ENCODE data around the gene AMBRA1. TPM values are rescaled to one million over a fixed set of nuclear protein-coding genes. Genes with fewer than 3 reads are reported as not detected.

Gene AMBRA1
- total and polyA plus RNA-seq, 2 experiments from 2014 or later = 10.5 to 52.7 TPM

DNA sequence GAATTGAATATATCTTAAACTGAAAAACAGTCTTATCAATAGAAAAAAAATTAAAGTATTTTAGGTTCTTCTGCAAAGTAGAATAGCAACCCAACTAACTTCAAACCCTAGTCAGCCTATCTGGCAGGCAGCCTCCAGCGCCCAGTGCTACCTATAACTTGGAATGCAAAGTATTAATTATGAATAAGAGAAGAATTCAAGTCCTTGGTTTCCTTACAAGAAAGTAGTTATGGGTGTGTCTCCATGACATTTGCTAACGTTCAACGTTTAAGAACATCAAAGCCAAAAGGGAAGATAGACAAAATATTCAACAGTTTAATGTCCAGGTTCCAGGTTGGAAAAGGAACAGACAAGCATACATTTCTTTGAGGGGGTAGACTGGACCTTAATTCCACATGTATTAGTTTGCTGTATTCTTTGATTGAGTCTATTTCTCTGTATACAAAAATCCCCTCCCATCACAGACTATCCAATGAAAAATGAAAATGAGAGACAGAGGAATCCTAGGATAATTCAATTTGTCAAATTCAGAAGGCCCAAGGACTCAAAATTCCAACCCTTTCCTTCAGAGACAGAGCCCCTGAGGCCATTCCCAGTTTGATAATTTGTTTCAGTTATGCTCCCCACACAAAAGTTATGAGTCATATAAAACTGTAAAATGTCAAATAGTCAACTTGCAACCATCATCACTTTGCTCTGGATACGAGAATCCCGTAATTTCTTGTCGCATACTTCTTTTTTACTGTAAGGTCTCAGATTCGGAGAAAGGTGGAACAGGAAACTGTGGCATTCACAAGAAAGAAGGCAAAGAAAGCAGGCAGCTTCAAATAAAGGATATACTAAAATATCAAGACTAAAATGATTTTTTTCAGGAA lies 118.5 kb downstream of the AMBRA1 start:
- Histone ChIP-seq H3K36me3 (no peaks in the 10 kb centered on the region), H3K4me3 (no peak overlapping the region), H3K27me3 (no peaks in the 10 kb centered on the region), H3K27ac (no peak overlapping the region), H3K4me1 (ENCODE audit: low read depth) (peaks cover 12% of the 10 kb centered on the region), H3K9me3 (ENCODE audit: low read depth) (no peaks in the 10 kb centered on the region)
- no peak for DNase-seq (ENCODE audit: low read depth in 1 of 2, low spot score in 1 of 2)
- TF ChIP-seq, protein P1, sequence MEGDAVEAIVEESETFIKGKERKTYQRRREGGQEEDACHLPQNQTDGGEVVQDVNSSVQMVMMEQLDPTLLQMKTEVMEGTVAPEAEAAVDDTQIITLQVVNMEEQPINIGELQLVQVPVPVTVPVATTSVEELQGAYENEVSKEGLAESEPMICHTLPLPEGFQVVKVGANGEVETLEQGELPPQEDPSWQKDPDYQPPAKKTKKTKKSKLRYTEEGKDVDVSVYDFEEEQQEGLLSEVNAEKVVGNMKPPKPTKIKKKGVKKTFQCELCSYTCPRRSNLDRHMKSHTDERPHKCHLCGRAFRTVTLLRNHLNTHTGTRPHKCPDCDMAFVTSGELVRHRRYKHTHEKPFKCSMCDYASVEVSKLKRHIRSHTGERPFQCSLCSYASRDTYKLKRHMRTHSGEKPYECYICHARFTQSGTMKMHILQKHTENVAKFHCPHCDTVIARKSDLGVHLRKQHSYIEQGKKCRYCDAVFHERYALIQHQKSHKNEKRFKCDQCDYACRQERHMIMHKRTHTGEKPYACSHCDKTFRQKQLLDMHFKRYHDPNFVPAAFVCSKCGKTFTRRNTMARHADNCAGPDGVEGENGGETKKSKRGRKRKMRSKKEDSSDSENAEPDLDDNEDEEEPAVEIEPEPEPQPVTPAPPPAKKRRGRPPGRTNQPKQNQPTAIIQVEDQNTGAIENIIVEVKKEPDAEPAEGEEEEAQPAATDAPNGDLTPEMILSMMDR (IDR thresholded peaks at IDR 0.05; ENCODE audit: low read depth, low read length) = no peak

DNA sequence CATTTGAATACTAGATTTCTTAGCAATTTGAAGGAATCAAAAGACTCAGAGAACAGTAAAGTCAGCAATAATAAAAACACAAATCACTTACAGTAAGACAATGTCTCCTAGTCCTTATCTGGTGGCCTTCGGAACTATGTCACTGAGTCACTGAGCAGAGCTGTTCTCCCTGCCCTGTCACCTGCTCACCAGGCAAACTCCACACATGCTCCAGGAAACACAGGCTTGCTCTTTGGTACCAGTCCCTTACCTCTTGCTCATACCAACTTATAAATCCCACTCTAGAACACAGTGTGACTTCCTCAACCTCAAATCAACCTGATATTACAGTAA lies 121.2 kb downstream of the AMBRA1 start:
- peak in 1 of 2 donors; percentile 21 for DNase-seq (ENCODE audit: low read depth in 1 of 2, low spot score in 1 of 2)
- Histone ChIP-seq H3K27me3 (no peaks in the 10 kb centered on the region), H3K9me3 (ENCODE audit: low read depth) (no peaks in the 10 kb centered on the region), H3K36me3 (no peaks in the 10 kb centered on the region), H3K4me3 (no peak overlapping the region), H3K4me1 (ENCODE audit: low read depth) (peaks cover 12% of the 10 kb centered on the region), H3K27ac (peak overlapping the region; percentile 31)
- TF ChIP-seq, protein P1 (IDR thresholded peaks at IDR 0.05; ENCODE audit: low read depth, low read length) = no peak

DNA sequence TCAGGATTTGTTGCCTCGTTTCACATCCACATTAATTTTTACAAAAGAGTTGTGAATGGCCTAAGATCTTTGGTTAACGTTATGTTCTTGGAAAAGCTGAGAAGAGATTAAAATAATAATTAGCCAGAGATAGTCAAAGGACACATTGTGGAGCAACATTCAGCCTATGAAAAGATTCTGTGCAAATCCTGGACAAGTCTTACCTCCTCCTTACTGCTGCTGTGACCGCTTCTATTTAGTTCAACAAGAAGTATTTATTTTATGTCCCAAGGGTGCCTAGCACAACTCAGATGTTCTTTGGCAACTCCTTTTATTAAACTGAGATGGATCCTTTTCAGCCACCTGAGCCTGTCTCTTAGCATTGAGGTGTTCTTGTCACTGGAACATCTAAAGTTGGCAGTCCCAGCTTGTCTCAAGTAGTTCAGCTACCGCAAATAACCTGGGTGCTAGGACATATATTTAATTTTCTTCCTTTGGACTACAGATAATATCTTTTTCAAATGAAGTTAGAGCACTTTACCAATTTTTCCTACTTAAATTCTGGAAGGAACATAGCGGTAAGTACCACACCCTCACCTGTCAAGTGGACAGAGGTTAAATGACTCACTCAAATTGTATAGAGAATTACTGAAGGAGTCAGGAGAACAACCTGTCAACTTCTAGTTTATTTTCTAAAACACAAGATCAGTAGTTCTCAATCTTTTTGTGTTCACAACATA lies 121.7 kb downstream of the AMBRA1 start:
- Histone ChIP-seq H3K27me3 (no peaks in the 10 kb centered on the region), H3K4me1 (ENCODE audit: low read depth) (peaks cover 12% of the 10 kb centered on the region), H3K4me3 (no peak overlapping the region), H3K36me3 (no peaks in the 10 kb centered on the region), H3K27ac (peak overlapping the region; percentile 31), H3K9me3 (ENCODE audit: low read depth) (no peaks in the 10 kb centered on the region)
- DNase-seq (ENCODE audit: low read depth in 1 of 2, low spot score in 1 of 2) = no peak
- TF ChIP-seq, protein P1 (IDR thresholded peaks at IDR 0.05; ENCODE audit: low read depth, low read length) = no peak

DNA sequence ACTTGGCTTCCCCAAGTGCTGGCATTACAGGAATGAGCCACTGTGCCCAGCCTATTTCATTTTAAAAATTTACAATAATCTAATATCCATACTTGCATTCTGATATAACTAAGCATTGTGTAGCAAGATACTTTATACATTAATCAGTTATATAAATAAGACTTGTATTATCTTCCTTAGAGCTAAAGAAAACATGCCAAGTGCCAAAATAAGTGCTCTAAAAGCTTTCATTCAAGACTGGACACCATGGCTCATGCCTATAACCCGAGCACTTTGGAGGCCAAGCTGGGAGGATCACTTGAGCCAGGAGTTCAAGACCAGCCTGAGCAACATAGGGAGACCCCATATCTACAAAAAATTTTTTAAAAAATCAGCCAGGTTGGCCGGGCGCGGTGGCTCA lies 123.9 kb downstream of the AMBRA1 start:
- no peak overlapping the region for H3K27ac ChIP-seq
- H3K4me1 ChIP-seq (ENCODE audit: low read depth) = peaks cover 12% of the 10 kb centered on the region
- no peaks in the 10 kb centered on the region for H3K9me3 ChIP-seq (ENCODE audit: low read depth)
- no peaks in the 10 kb centered on the region for H3K27me3 ChIP-seq
- H3K36me3 ChIP-seq = no peaks in the 10 kb centered on the region
- DNase-seq (ENCODE audit: low read depth in 1 of 2, low spot score in 1 of 2) = no peak
- no peak overlapping the region for H3K4me3 ChIP-seq
- TF ChIP-seq, protein P1 (IDR thresholded peaks at IDR 0.05; ENCODE audit: low read depth, low read length) = no peak

DNA sequence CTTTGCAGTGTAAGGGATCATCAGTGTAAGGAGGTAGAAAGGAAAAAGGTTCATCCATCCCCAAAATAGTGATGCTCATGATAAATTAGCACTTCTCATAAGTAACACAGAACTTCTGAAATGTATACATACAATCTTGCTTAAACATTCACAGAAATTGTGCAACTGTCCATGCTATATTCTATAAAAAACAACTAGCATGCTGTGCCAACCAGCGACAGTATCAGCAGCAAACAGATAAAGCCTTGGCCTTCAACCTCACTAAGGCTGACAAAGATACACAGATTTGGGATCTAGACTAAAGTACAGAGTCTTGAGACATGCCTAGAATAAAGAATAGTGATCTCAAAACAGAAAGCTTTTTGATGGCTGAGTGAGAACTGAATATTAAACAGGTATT lies 128.1 kb downstream of the AMBRA1 start:
- TF ChIP-seq, protein P1 (IDR thresholded peaks at IDR 0.05; ENCODE audit: low read depth, low read length) = no peak
- Histone ChIP-seq H3K27me3 (no peaks in the 10 kb centered on the region), H3K27ac (no peak overlapping the region), H3K4me3 (no peak overlapping the region), H3K4me1 (ENCODE audit: low read depth) (no peaks in the 10 kb centered on the region), H3K36me3 (no peaks in the 10 kb centered on the region), H3K9me3 (ENCODE audit: low read depth) (no peaks in the 10 kb centered on the region)
- DNase-seq (ENCODE audit: low read depth in 1 of 2, low spot score in 1 of 2) = no peak

Data from cardiac muscle cell (in vitro differentiated cells and primary cell).